Retinal pigment epithelial cell (primary cell): ENCODE measurements around the gene DMC1.
"Not testable (repeated sequence)": the region's sequence is repeated elsewhere in the genome, so short reads cannot be mapped to it uniquely, and the experiment has no call there.

Experiments used
- DNase-seq: peaks from one replicate; pipeline ENCODE4 v3.0.0-alpha.2; 2010; ENCODE audit warnings: low read depth
- H3K4me3 ChIP-seq: 2 replicates; pipeline ENCODE4 v1.5.1; 2011; ENCODE audit warnings: mild to moderate bottlenecking, low read length, control low read depth, moderate library complexity
- TF ChIP-seq, protein P1 (sequence below): conservative IDR thresholded peaks from 2 replicates; pipeline ENCODE4 v1.5.1; 2011; ENCODE audit warnings: low read depth, low read length, control low read depth, inconsistent platforms

Gene DMC1

DNA sequence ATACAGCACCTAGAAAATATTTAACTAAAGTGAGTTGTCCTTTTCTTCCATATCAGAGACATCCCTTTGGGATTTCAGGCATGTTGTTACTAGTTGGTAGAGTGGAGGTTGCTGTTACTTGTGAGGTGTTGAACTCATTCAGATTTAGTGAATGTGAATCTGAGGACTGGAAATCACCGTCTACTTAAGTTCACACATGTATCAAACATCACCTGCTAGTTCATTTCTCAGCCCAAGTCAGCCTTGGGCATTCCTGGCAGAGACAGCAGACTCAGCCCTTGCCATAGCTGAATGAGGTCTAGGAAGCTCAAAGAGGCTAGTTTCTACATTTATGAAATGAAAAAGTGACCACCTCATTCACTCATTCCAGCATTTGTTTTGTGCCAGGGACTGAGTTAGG is 92.4 kb downstream of the DMC1 start:
- TF ChIP-seq, protein P1, sequence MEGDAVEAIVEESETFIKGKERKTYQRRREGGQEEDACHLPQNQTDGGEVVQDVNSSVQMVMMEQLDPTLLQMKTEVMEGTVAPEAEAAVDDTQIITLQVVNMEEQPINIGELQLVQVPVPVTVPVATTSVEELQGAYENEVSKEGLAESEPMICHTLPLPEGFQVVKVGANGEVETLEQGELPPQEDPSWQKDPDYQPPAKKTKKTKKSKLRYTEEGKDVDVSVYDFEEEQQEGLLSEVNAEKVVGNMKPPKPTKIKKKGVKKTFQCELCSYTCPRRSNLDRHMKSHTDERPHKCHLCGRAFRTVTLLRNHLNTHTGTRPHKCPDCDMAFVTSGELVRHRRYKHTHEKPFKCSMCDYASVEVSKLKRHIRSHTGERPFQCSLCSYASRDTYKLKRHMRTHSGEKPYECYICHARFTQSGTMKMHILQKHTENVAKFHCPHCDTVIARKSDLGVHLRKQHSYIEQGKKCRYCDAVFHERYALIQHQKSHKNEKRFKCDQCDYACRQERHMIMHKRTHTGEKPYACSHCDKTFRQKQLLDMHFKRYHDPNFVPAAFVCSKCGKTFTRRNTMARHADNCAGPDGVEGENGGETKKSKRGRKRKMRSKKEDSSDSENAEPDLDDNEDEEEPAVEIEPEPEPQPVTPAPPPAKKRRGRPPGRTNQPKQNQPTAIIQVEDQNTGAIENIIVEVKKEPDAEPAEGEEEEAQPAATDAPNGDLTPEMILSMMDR, result no peak
- DNase-seq, result no peak
- H3K4me3 ChIP-seq, result no peak overlapping the region

DNA sequence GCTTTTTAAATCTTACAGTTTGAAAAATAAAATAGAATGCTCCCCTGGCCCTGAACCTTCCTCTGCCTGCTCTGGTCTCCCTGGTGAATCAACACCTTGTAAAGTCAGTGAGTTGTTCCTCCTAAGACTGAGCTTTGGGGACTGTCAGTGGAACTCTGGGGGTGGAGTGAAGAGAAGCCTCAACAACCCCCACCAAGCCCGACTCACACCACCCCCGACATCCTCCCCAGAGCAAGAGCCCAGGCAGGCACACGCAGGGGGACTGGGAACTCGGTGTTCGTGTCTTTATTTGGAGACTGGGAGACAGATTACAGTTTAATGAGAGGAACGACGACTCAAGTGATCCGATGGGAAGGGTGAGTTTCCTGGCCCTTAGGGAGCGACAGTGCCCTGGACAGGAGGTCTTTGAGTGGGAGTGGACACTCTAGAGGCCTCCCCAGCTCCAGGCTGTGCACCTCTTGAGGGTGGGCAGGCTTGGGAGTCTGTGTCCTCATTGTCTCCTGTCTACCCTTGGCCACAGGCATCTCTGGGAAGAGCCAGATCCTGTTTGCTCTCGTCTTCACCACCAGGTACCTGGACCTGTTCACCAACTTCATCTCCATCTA is 95.9 kb downstream of the DMC1 start:
- no peak overlapping the region for H3K4me3 ChIP-seq
- TF ChIP-seq, protein P1, result no peak
- DNase-seq, result no peak

DNA sequence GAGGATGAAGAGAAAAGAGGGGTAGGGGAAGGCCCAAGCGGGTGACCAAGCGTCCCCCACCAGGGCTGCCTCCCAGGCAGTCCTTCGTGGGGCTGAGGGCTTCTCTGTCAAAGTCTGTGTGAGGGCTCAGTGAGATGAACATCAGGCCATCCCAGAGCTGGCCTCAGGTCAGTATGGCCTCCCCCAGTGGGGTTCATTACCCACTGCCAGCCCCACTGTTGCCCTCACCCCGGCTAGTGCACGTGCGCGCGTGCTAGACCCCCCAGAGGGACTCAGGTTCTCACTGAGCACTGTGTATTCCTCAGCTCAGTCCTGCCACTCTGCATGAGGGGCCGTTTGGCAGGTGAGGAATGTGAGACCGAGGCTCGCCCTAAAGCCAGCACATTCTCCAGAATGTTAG is 98.7 kb downstream of the DMC1 start:
- TF ChIP-seq, protein P1, result no peak
- no peak overlapping the region for H3K4me3 ChIP-seq
- DNase-seq, result no peak

DNA sequence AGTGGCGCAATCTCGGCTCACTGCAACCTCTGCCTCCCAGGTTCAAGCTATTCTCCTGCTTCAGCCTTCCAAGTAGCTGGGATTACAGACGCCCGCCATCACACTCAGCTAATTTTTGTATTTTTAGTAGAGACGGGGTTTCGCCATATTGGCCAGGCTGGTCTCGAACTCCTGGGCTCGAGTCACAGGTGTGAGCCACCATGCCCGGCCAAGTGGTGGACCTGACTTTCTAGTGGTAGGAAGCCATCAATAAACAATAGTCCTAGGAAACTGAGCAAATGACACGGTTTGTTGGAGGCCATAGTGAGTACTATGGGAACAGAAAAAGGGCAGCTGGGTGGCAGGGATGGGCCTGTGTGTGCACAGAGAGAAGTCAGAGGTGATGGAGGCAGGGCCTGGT is 99.8 kb downstream of the DMC1 start:
- not testable (repeated sequence) for DNase-seq, H3K4me3 ChIP-seq

DNA sequence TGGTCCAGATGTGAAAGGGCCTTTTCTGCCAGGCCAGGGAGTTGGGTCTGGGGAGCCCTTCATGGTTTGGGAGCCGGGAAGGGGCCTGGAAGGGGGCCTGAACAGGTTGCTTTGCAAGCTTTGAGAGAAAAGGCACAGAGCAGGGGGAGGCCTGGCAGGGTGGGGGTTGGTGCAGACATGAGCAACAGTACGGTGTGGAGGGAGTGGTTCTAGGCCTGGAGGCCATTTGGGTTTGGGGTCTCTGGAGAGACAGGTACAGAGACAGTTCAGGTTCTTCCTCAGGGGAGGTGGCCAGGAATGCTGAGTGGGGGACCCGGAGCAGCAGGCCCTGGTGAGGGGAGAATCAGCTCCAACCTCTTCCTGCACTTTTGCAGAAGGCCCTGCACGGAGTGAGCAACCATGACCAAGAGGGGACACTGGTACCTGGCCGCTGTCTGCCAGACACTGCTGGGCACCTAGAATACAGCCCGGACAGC is 100.6 kb downstream of the DMC1 start:
- TF ChIP-seq, protein P1, result no peak
- no peak overlapping the region for H3K4me3 ChIP-seq
- no peak for DNase-seq
